ENCODE data around the gene PODN.

The PODN gene

DNA sequence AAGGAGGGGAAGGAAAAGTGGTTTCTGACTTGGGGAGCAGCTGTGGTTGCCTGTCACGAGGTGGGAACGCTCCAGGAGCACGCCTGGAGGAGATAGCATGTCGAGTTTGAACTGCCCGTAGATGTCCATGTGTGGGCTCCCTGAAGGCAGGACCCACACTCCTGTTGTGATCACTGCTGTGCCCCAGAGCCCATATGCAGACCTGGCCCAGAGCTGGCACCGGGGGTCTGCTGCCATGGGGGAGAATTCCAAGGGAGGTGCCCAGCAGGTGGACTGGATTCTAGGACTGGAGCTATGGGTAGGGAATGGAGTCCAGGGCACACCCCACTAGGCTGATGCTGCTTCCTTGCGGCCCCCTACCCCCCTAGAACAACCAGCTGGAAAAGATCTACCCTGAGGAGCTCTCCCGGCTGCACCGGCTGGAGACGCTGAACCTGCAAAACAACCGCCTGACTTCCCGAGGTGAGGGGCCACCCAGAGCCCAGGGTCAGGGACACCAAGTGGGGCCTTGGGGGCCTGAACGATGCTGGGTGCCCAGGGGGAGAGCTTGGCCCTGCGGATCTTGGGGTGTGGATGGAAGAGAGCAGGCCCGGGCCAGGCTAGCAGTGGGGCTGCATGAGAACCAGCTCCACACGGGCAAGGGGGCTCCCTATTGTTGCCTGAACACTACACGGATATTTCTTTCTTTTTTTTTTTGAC lies 9.3 kb downstream of the PODN start:
- no peaks in the 10 kb centered on the region for H3F3A ChIP-seq (ENCODE audit: insufficient read depth, low read length)
- H3K79me2 ChIP-seq (ENCODE audit: low read length): no peaks in the 10 kb centered on the region
- no peaks in the 10 kb centered on the region for H3K9me2 ChIP-seq (replicated peaks; ENCODE audit: insufficient read depth, low read length)
- H3K27ac ChIP-seq (ENCODE audit: low read length): no peak overlapping the region
- H3K36me3 ChIP-seq (replicated peaks; ENCODE audit: insufficient read depth, low read length): no peaks in the 10 kb centered on the region
- H3K4me2 ChIP-seq (ENCODE audit: low read depth, low read length): no peak overlapping the region
- no peak overlapping the region for H3K4me3 ChIP-seq (ENCODE audit: low read length)
- DNase-seq: no peak
- H3K4me1 ChIP-seq (ENCODE audit: low read length): no peaks in the 10 kb centered on the region
- H4K20me1 ChIP-seq (ENCODE audit: insufficient read depth, low read length): no peaks in the 10 kb centered on the region
- TF ChIP-seq EZH2phosphoT487 (IDR thresholded peaks at IDR 0.05; ENCODE audit: low read length) (no peak), CTCF (IDR thresholded peaks at IDR 0.05; ENCODE audit: low read length) (no peak), EZH2 (optimal IDR thresholded peaks at IDR 0.05; ENCODE audit: low read depth, low read length) (no peak)
- no peak overlapping the region for H2AFZ ChIP-seq (ENCODE audit: low read length)
- H3K27me3 ChIP-seq (replicated peaks; ENCODE audit: insufficient read depth, low read length): no peaks in the 10 kb centered on the region
- H3K9ac ChIP-seq (ENCODE audit: low read length): no peak overlapping the region
- no peaks in the 10 kb centered on the region for H3K9me3 ChIP-seq (replicated peaks; ENCODE audit: insufficient read depth, low read length)

DNA sequence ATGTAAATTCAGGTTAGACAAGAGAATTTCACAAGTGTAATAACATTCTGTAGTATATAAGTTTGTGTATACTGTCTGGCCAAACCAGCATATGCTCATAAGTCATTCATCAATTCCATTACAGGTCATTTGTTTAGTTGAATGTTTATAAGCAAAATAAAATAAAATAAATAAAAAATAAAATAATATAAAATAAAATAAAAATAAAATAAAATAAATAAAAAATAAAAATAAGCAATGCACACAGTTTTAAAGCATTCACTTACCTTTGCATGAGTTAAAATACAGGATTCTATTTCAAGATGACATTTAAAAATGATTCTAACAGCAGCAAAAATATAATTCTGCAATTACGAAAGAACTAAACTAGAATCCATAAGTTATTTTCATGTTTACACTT lies 9.9 kb downstream of the PODN start:
- H3F3A ChIP-seq (ENCODE audit: insufficient read depth, low read length): no peaks in the 10 kb centered on the region
- H3K27ac ChIP-seq (ENCODE audit: low read length): no peak overlapping the region
- no peaks in the 10 kb centered on the region for H3K79me2 ChIP-seq (ENCODE audit: low read length)
- H4K20me1 ChIP-seq (ENCODE audit: insufficient read depth, low read length): no peaks in the 10 kb centered on the region
- TF ChIP-seq CTCF (IDR thresholded peaks at IDR 0.05; ENCODE audit: low read length) (no peak), EZH2 (optimal IDR thresholded peaks at IDR 0.05; ENCODE audit: low read depth, low read length) (no peak), EZH2phosphoT487 (IDR thresholded peaks at IDR 0.05; ENCODE audit: low read length) (no peak)
- H3K9me3 ChIP-seq (replicated peaks; ENCODE audit: insufficient read depth, low read length): no peaks in the 10 kb centered on the region
- no peaks in the 10 kb centered on the region for H3K9me2 ChIP-seq (replicated peaks; ENCODE audit: insufficient read depth, low read length)
- DNase-seq: no peak
- no peak overlapping the region for H3K4me3 ChIP-seq (ENCODE audit: low read length)
- H3K4me1 ChIP-seq (ENCODE audit: low read length): no peaks in the 10 kb centered on the region
- H3K9ac ChIP-seq (ENCODE audit: low read length): no peak overlapping the region
- H3K36me3 ChIP-seq (replicated peaks; ENCODE audit: insufficient read depth, low read length): no peaks in the 10 kb centered on the region
- H3K27me3 ChIP-seq (replicated peaks; ENCODE audit: insufficient read depth, low read length): no peaks in the 10 kb centered on the region
- H3K4me2 ChIP-seq (ENCODE audit: low read depth, low read length): no peak overlapping the region
- H2AFZ ChIP-seq (ENCODE audit: low read length): no peak overlapping the region

DNA sequence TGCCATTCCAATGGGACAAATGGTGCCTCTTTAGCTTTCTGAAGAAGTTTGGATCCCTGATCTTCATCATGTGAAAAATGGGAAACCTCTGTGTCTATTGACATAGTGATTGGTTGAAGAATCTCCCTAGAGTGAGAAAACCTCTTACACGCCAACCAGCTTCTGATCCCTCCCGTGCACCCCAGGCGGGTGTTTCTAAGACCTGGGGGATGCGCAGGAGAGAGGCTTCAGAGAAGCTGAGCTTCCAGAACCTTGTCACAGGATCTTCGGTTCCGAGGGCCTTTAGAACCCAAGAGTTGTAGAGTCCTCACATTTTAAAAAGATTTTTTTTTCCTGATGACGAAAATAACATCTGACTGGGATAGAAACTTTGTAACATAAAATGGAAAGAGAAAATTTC lies 11.3 kb downstream of the PODN start:
- H3K36me3 ChIP-seq (replicated peaks; ENCODE audit: insufficient read depth, low read length): no peaks in the 10 kb centered on the region
- no peak overlapping the region for H3K9ac ChIP-seq (ENCODE audit: low read length)
- H3K4me3 ChIP-seq (ENCODE audit: low read length): no peak overlapping the region
- no peaks in the 10 kb centered on the region for H3K4me1 ChIP-seq (ENCODE audit: low read length)
- H2AFZ ChIP-seq (ENCODE audit: low read length): no peak overlapping the region
- no peaks in the 10 kb centered on the region for H3K79me2 ChIP-seq (ENCODE audit: low read length)
- no peaks in the 10 kb centered on the region for H3F3A ChIP-seq (ENCODE audit: insufficient read depth, low read length)
- DNase-seq: no peak
- H3K27ac ChIP-seq (ENCODE audit: low read length): no peak overlapping the region
- H3K9me3 ChIP-seq (replicated peaks; ENCODE audit: insufficient read depth, low read length): no peaks in the 10 kb centered on the region
- H4K20me1 ChIP-seq (ENCODE audit: insufficient read depth, low read length): no peaks in the 10 kb centered on the region
- H3K4me2 ChIP-seq (ENCODE audit: low read depth, low read length): no peak overlapping the region
- H3K27me3 ChIP-seq (replicated peaks; ENCODE audit: insufficient read depth, low read length): no peaks in the 10 kb centered on the region
- H3K9me2 ChIP-seq (replicated peaks; ENCODE audit: insufficient read depth, low read length): no peaks in the 10 kb centered on the region
- no peak for TF ChIP-seq EZH2 (optimal IDR thresholded peaks at IDR 0.05; ENCODE audit: low read depth, low read length)

DNA sequence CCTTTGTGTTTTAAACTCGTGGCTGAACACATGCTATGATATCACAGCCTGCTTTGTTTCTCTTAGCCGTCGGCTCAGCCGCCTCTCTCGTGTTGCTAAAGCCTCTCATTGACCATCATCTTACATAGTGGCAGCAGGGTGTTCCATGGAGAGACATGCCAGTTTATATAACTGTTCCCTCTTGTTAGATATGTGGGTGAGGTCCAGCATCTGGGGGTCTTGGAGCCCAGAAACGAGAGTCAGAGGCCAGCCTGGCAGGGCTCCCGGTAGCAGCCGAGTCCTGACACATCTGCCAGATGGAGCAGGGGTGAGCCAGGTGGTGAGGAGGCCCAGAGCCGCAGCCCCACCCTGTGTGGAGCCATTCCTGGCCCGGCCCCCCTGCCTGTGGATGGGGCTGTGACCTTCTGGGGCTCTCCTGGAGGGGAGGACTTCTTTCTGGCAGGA lies 11.9 kb downstream of the PODN start:
- H4K20me1 ChIP-seq (ENCODE audit: insufficient read depth, low read length): no peaks in the 10 kb centered on the region
- no peak for DNase-seq
- H3K4me1 ChIP-seq (ENCODE audit: low read length): no peaks in the 10 kb centered on the region
- no peak for TF ChIP-seq CTCF (IDR thresholded peaks at IDR 0.05; ENCODE audit: low read length)
- TF ChIP-seq EZH2phosphoT487 (IDR thresholded peaks at IDR 0.05; ENCODE audit: low read length): no peak
- TF ChIP-seq EZH2 (optimal IDR thresholded peaks at IDR 0.05; ENCODE audit: low read depth, low read length): no peak
- no peaks in the 10 kb centered on the region for H3F3A ChIP-seq (ENCODE audit: insufficient read depth, low read length)
- no peaks in the 10 kb centered on the region for H3K79me2 ChIP-seq (ENCODE audit: low read length)
- no peaks in the 10 kb centered on the region for H3K9me3 ChIP-seq (replicated peaks; ENCODE audit: insufficient read depth, low read length)
- H3K9ac ChIP-seq (ENCODE audit: low read length): no peak overlapping the region
- H3K27me3 ChIP-seq (replicated peaks; ENCODE audit: insufficient read depth, low read length): no peaks in the 10 kb centered on the region
- H3K27ac ChIP-seq (ENCODE audit: low read length): no peak overlapping the region
- H2AFZ ChIP-seq (ENCODE audit: low read length): no peak overlapping the region
- no peaks in the 10 kb centered on the region for H3K36me3 ChIP-seq (replicated peaks; ENCODE audit: insufficient read depth, low read length)
- H3K9me2 ChIP-seq (replicated peaks; ENCODE audit: insufficient read depth, low read length): no peaks in the 10 kb centered on the region
- H3K4me2 ChIP-seq (ENCODE audit: low read depth, low read length): no peak overlapping the region
- no peak overlapping the region for H3K4me3 ChIP-seq (ENCODE audit: low read length)
